ENCODE measurements around the gene KRT86.

DNA sequence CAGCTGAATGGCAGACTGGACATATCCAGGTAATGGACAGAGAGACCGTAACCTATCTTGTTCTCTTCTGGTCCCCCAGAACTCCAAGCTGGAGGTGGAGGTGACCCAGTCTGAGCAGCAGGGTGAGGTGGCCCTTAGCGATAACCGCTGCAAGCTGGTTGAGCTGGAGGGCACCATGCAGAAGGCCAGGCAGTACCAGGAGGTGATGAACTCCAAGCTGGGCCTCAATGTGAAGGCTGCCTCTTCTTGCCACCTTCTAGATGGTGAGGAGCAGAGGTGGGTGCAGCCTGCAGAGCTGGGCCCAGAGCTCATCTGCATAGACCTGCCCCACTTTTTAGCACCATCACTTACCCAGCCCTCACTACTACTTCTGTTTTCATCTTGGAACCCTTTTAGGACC lies 7.2 kb upstream of the KRT86 start:
- TF ChIP-seq, protein P1, sequence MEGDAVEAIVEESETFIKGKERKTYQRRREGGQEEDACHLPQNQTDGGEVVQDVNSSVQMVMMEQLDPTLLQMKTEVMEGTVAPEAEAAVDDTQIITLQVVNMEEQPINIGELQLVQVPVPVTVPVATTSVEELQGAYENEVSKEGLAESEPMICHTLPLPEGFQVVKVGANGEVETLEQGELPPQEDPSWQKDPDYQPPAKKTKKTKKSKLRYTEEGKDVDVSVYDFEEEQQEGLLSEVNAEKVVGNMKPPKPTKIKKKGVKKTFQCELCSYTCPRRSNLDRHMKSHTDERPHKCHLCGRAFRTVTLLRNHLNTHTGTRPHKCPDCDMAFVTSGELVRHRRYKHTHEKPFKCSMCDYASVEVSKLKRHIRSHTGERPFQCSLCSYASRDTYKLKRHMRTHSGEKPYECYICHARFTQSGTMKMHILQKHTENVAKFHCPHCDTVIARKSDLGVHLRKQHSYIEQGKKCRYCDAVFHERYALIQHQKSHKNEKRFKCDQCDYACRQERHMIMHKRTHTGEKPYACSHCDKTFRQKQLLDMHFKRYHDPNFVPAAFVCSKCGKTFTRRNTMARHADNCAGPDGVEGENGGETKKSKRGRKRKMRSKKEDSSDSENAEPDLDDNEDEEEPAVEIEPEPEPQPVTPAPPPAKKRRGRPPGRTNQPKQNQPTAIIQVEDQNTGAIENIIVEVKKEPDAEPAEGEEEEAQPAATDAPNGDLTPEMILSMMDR (IDR thresholded peaks at IDR 0.05), result no peak
- no peak for TF ChIP-seq POLR2A (IDR thresholded peaks at IDR 0.05)
